AG04450 (cell line): Measurements from ENCODE around the gene NCAPD2. TPM values are rescaled to one million over a fixed set of nuclear protein-coding genes. Genes with fewer than 3 reads are reported as not detected.
A peak's percentile ranks its signal among the peaks of the same experiment; 100 is the strongest.
"Not testable (repeated sequence)": the region's sequence is repeated elsewhere in the genome, so short reads cannot be mapped to it uniquely, and the experiment has no call there.

Experiments used
- CTCF ChIA-PET: fragments of 300-600, 350-600 bp; formaldehyde crosslinking; extraction: SDS; loops from one replicate; lab custom pipeline; 2022; ENCODE audit warnings: antibody characterized with exemption, inconsistent platforms; lab: Charles Lee
- POLR2A ChIA-PET: fragments of 350-600 bp; formaldehyde crosslinking; extraction: SDS; loops from one replicate; lab custom pipeline; 2021; ENCODE audit warnings: antibody characterized with exemption, inconsistent platforms; lab: Yijun Ruan, JAX
- DNase-seq: peaks from one replicate; pipeline ENCODE4 v3.0.0-alpha.2; 2011; ENCODE audit warnings: low read depth, low spot score
- H3K27ac ChIP-seq: one replicate; pipeline ENCODE4 v1.5.1; 2012; ENCODE audit warnings: low read depth, low read length, control low read depth
- H3K27me3 ChIP-seq: one replicate; pipeline ENCODE4 v1.6.0; 2012; ENCODE audit warnings: low read length; ENCODE audit not compliant: control insufficient read depth, insufficient read depth
- H3K4me3 ChIP-seq: 2 replicates; pipeline ENCODE4 v1.5.1; 2011; ENCODE audit warnings: mild to moderate bottlenecking, low read depth, low read length, control low read depth
- H3K9me3 ChIP-seq: 2 replicates; pipeline ENCODE4 v1.5.1; 2012; ENCODE audit warnings: low read length; ENCODE audit not compliant: control insufficient read depth, insufficient read depth
- polyA plus RNA-seq: library from polyadenylated mRNA; depleted of rRNA; stranded (reverse); fragments of >200 nt; gene quantifications from 2 replicates; pipeline ENCODE4 v1.2.3, GENCODE V29; 2011
- TF ChIP-seq, protein P1 (sequence below): IDR thresholded peaks from 2 replicates; pipeline ENCODE4 v1.5.1; 2011; ENCODE audit warnings: low read depth, low read length, control low read depth, inconsistent platforms

NCAPD2 gene
- polyA plus RNA-seq, 1 experiment: 38.4 TPM

- DNase-seq: no peak
- POLR2A ChIA-PET: interaction anchor here (1.1 kb wide), 1 partner anchor 62 kb away, joined by 3 read pairs; the partner anchor contains the start of gene GAPDH
- CTCF ChIA-PET: no interaction called here
- TF ChIP-seq, protein P1, sequence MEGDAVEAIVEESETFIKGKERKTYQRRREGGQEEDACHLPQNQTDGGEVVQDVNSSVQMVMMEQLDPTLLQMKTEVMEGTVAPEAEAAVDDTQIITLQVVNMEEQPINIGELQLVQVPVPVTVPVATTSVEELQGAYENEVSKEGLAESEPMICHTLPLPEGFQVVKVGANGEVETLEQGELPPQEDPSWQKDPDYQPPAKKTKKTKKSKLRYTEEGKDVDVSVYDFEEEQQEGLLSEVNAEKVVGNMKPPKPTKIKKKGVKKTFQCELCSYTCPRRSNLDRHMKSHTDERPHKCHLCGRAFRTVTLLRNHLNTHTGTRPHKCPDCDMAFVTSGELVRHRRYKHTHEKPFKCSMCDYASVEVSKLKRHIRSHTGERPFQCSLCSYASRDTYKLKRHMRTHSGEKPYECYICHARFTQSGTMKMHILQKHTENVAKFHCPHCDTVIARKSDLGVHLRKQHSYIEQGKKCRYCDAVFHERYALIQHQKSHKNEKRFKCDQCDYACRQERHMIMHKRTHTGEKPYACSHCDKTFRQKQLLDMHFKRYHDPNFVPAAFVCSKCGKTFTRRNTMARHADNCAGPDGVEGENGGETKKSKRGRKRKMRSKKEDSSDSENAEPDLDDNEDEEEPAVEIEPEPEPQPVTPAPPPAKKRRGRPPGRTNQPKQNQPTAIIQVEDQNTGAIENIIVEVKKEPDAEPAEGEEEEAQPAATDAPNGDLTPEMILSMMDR: no peak
- peaks cover under 1% of the 10 kb centered on the region; the same call in 1 of the 2 replicates for H3K9me3 ChIP-seq
- no peak overlapping the region for H3K4me3 ChIP-seq
- no peaks in the 10 kb centered on the region for H3K27me3 ChIP-seq
- no peak overlapping the region for H3K27ac ChIP-seq
Observed at GRCh38 chr12:6472491-6472890, 21.4 kb upstream of the NCAPD2 start.

DNA sequence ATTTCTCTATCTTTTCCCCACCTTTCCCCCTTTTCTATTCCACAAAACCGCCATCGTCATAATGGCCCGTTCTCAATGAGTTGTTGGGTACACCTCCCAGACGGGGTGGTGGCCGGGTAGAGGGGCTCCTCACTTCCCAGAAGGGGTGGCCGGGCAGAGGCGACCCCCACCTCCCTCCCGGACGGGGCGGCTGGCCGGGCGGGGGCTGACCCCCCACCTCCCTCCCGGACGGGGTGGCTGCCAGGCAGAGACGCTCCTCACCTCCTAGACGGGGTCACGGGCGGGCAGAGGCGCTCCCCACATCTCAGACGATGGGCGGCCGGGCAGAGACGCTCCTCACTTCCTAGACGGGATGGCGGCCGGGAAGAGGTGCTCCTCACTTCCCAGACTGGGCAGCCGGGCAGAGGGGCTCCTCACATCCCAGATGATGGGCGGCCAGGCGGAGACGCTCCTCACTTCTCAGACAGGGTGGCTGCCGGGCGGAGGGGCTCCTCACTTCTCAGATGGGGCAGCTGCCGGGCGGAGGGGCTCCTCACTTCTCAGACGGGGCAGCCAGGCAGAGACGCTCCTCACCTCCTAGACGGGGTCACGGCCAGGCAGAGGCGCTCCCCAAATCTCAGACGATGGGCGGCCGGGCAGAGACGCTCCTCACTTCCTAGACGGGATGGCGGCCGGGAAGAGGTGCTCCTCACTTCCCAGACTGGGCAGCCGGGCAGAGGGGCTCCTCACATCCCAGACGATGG is 18.5 kb upstream of the NCAPD2 start:
- CTCF ChIA-PET, H3K27me3 ChIP-seq, H3K4me3 ChIP-seq, H3K27ac ChIP-seq, DNase-seq, POLR2A ChIA-PET, H3K9me3 ChIP-seq: not testable (repeated sequence)

- H3K9me3 ChIP-seq: peaks cover 2% of the 10 kb centered on the region; the same call in 1 of the 2 replicates
- H3K27me3 ChIP-seq: peaks cover 4% of the 10 kb centered on the region
- H3K4me3 ChIP-seq: no peak overlapping the region
- peak; percentile 57 for DNase-seq
- ChIA-PET CTCF (no interaction called here), POLR2A (no interaction called here)
- TF ChIP-seq, protein P1: no peak
- H3K27ac ChIP-seq: peak overlapping the region; percentile 22
Observed at GRCh38 chr12:6476489-6476888, 17.4 kb upstream of the NCAPD2 start.

- POLR2A ChIA-PET: interaction anchor here (1.3 kb wide), 1 partner anchor 7 kb away, joined by 5 read pairs; the partner anchor contains the start of gene VAMP1
Observed at GRCh38 chr12:6477601-6478377, 16.1 kb upstream of the NCAPD2 start.

GRCh38 chr12:6478416-6478815 is 15.5 kb upstream of the NCAPD2 start:
- no peak overlapping the region for H3K4me3 ChIP-seq
- TF ChIP-seq, protein P1: no peak
- peaks cover 4% of the 10 kb centered on the region for H3K27me3 ChIP-seq
- CTCF ChIA-PET: no interaction called here
- peaks cover 2% of the 10 kb centered on the region; the same call in 1 of the 2 replicates for H3K9me3 ChIP-seq
- no peak for DNase-seq
- H3K27ac ChIP-seq: no peak overlapping the region
- POLR2A ChIA-PET: interaction anchor here (0.6 to 1.3 kb wide), 2 partner anchors 8 to 56 kb away, joined by 3 to 5 read pairs; partner anchors contain the start of genes GAPDH and VAMP1

More at GRCh38 chr12:6477601-6478377, 16.1 kb upstream of the NCAPD2 start:
- H3K9me3 ChIP-seq, H3K27me3 ChIP-seq, H3K4me3 ChIP-seq, DNase-seq, H3K27ac ChIP-seq, CTCF ChIA-PET: not testable (repeated sequence)
